GM12872 (cell line): ENCODE data around the gene YWHAG.

Experiments
- CTCF ChIP-seq: IDR thresholded peaks from 3 replicates; pipeline ENCODE4 v1.5.1; 2011; ENCODE audit warnings: low read depth, mild to moderate bottlenecking, low read length, moderate library complexity; ENCODE audit not compliant: insufficient read depth

The YWHAG gene

GRCh38 chr7:76310102-76310957 is 48.5 kb downstream of the YWHAG start:
- TF ChIP-seq CTCF: no peak

- no peak for TF ChIP-seq CTCF
These were observed 53.9 kb downstream of the YWHAG start for GRCh38 chr7:76304888-76305375.

- no peak for TF ChIP-seq CTCF
These were observed 55.3 kb downstream of the YWHAG start for GRCh38 chr7:76303202-76304147.

- TF ChIP-seq CTCF: no peak
These were observed 56.2 kb downstream of the YWHAG start, which contains the start of gene HSPB1 for GRCh38 chr7:76302347-76303201. TSS of gene HSPB1 (plus strand) at chr7:76302673. CDS start at chr7:76302713, 40 bp downstream.

- TF ChIP-seq CTCF: no peak
These were observed 57.8 kb downstream of the YWHAG start for GRCh38 chr7:76301000-76301399.

- no peak for TF ChIP-seq CTCF
These were observed 58.5 kb downstream of the YWHAG start for GRCh38 chr7:76300166-76300731.
